ENCODE data around the gene IL4. TPM values are rescaled to one million over a fixed set of nuclear protein-coding genes. Genes with fewer than 3 reads are reported as not detected.
"Not testable (repeated sequence)": the region's sequence is repeated elsewhere in the genome, so short reads cannot be mapped to it uniquely, and the experiment has no call there.

IL4 gene
- total RNA-seq, 2 experiments from 2014 or later: 2.0 to 2.5 TPM

GRCh38 chr5:132684922-132685720, 11.3 kb downstream of the IL4 start:
- POLR2A ChIA-PET: no interaction called here
- CTCF ChIA-PET: no interaction called here

GRCh38 chr5:132686193-132686592, 12.4 kb downstream of the IL4 start:
- ChIA-PET CTCF (no interaction called here), POLR2A (no interaction called here)

GRCh38 chr5:132687995-132688394, 14.2 kb downstream of the IL4 start:
- ChIA-PET CTCF (no interaction called here), POLR2A (interaction anchor here (0.6 kb wide), 1 partner anchor 342 kb away, joined by 5 read pairs; no protein-coding TSS in a partner anchor)

GRCh38 chr5:132688536-132689339, 14.9 kb downstream of the IL4 start:
- POLR2A ChIA-PET: no interaction called here
- CTCF ChIA-PET: no interaction called here

GRCh38 chr5:132689513-132689912, 15.7 kb downstream of the IL4 start:
- ChIA-PET POLR2A (no interaction called here), CTCF (no interaction called here)

GRCh38 chr5:132690156-132690555, 16.4 kb downstream of the IL4 start:
- CTCF ChIA-PET: no interaction called here
- POLR2A ChIA-PET: no interaction called here

GRCh38 chr5:132691755-132692631, 18.2 kb downstream of the IL4 start:
- CTCF ChIA-PET: interaction anchor here (0.7 kb wide), 1 partner anchor 201 kb away, joined by 3 read pairs; the partner anchor contains the start of gene IRF1
- POLR2A ChIA-PET: not testable (repeated sequence)

GRCh38 chr5:132692632-132692967, 18.8 kb downstream of the IL4 start:
- ChIA-PET CTCF (no interaction called here), POLR2A (no interaction called here)

- POLR2A ChIA-PET: no interaction called here
- CTCF ChIA-PET: no interaction called here
Measured at GRCh38 chr5:132695956-132696355, 22.2 kb downstream of the IL4 start.

GRCh38 chr5:132704875-132705274, 31.1 kb downstream of the IL4 start:
- ChIA-PET CTCF (no interaction called here), POLR2A (no interaction called here)

- POLR2A ChIA-PET: interaction anchor here (0.7 kb wide), 1 partner anchor 161 kb away, joined by 4 read pairs; no protein-coding TSS in a partner anchor
- CTCF ChIA-PET: interaction anchor here (1.0 to 1.7 kb wide), 2 partner anchors 168 to 181 kb away, joined by 3 to 4 read pairs; no protein-coding TSS in a partner anchor
Measured at GRCh38 chr5:132708645-132709044, 34.9 kb downstream of the IL4 start.

- ChIA-PET POLR2A (no interaction called here), CTCF (interaction anchor here (0.7 kb wide), 1 partner anchor 76 kb away, joined by 4 read pairs; no protein-coding TSS in a partner anchor)
Measured at GRCh38 chr5:132714456-132715307, 40.9 kb downstream of the IL4 start.

- ChIA-PET POLR2A (no interaction called here), CTCF (interaction anchor here (1.2 kb wide), 1 partner anchor 117 kb away, joined by 3 read pairs; no protein-coding TSS in a partner anchor)
Measured at GRCh38 chr5:132718544-132719312, 44.9 kb downstream of the IL4 start.

GRCh38 chr5:132725745-132726144, 52.0 kb downstream of the IL4 start:
- POLR2A ChIA-PET: no interaction called here

GRCh38 chr5:132729896-132730295, 56.1 kb downstream of the IL4 start:
- CTCF ChIA-PET: interaction anchor here (0.6 to 0.9 kb wide), 2 partner anchors 203 to 392 kb away, joined by 3 read pairs; no protein-coding TSS in a partner anchor
- POLR2A ChIA-PET: no interaction called here

More at GRCh38 chr5:132725745-132726144, 52.0 kb downstream of the IL4 start:
- CTCF ChIA-PET: no interaction called here

Measured in activated CD8-positive, alpha-beta memory T cell treated with anti-CD3 and anti-CD28 coated beads for 36 hours (primary cell).